Stimulated activated CD8-positive, alpha-beta memory T cell treated with anti-CD3 and anti-CD28 coated beads, Interleukin-4, amount 100 ng/mL, for 24 hours (primary cell): Measurements from ENCODE around the gene AQP11.
"Not testable (repeated sequence)": the region's sequence is repeated elsewhere in the genome, so short reads cannot be mapped to it uniquely, and the experiment has no call there.

ENCODE experiments used
- DNase-seq: peaks from one replicate; pipeline ENCODE4 v3.0.0-alpha.2; 2020; ENCODE audit warnings: low read depth

AQP11 gene

GRCh38 chr11:77593883-77594282 lies 4.1 kb downstream of the AQP11 start:
- no peak for DNase-seq

GRCh38 chr11:77596626-77597025 lies 6.9 kb downstream of the AQP11 start:
- no peak for DNase-seq

GRCh38 chr11:77598195-77598594 lies 8.4 kb downstream of the AQP11 start:
- DNase-seq = no peak

- DNase-seq = no peak
Measured at GRCh38 chr11:77602381-77603088, 12.8 kb downstream of the AQP11 start.

DNA sequence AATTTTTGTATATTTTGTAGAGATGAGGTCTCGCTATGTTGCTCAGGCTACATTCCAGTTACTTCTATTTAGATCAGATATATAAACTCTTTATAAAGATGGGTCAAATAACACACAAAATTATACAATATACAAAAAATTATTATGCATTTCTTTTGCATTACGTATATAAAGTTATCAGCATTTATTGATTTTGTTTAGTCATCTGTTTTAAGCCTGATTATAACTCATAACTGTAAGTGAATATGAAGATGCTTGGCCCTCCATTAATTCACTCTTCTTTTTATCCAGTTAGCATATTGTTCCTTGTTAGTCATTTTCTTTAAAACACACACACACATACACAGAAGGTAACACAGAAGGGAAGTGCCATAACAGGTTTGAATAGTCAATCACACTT lies 14.5 kb downstream of the AQP11 start:
- no peak for DNase-seq

GRCh38 chr11:77609234-77609633 lies 19.5 kb downstream of the AQP11 start:
- DNase-seq = no peak

- DNase-seq = no peak
Measured at GRCh38 chr11:77611921-77612320, 22.2 kb downstream of the AQP11 start.

DNA sequence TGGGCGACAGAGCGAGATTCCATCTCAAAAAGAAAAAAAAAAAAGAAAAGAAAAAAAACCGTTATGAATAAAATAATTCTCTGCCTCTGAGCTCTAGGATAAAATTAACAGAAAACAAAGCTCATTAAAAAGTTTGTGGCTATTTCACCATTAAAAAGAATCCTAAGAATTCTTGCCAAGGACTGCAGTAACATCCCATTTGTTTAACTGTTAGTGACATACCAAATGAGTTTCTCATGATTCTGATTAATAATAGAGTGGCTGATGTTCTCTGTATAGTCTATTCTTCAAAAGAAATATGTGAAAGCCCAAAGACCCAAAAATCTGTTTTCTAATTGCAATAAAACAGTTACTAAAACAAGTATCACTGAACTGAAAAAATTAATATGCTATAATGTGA lies 28.1 kb downstream of the AQP11 start:
- no peak for DNase-seq

- DNase-seq = no peak
Measured at GRCh38 chr11:77619576-77620198, 29.9 kb downstream of the AQP11 start.

DNA sequence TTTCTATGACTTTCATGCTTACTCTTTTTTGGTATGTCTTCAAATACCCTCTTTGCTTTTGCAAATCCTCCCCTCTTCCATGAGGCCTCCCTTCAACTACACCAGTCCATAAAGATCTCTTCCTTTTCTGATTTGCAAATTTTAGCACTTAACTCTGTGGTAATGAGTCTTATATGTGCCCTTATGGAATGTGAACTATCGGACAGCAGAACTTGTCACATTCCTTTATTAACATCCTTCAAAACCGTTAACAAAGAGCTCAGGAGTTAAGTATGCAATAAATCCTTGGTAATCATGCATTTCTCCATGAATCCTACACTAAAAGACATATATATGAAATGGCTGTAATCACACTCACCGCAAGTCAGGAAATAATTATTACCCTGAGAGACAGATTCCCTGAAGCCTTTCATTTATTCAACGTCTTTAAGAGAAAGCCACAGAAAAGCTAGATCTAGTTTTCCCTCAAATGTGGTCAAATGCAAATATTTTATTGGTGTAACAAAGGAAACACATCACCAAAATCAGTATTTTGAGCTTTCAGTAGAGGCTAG lies 40.5 kb downstream of the AQP11 start:
- DNase-seq = no peak

GRCh38 chr11:77633926-77634325 lies 44.2 kb downstream of the AQP11 start:
- not testable (repeated sequence) for DNase-seq

GRCh38 chr11:77636731-77637344 lies 47.1 kb downstream of the AQP11 start:
- DNase-seq = no peak

- peak; percentile 67 for DNase-seq
Measured at GRCh38 chr11:77637345-77638165, 47.8 kb downstream of the AQP11 start, which contains the start of gene CLNS1A. Gene CLNS1A (minus strand): TSS chr11:77637794. CDS start chr11:77637714, 80 bp downstream.

DNA sequence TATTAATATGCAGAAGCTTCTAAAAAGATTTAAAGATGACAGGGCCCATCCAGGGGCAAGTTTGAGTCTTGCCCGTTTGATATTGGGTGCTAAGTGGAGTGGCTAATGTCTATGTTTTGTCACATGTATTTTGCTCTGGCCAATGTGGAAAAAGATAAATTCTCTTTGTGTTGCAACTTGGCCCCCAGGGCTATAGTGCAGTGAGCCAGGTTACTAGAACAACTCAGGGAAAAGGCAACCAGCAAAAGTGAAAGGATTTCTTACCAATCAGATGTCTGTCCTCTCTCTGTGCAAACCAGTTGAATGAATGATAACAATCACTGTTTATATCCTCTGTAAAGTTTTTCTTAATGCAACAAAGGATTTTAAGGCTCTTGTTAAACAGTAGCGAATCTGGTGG lies 52.5 kb downstream of the AQP11 start:
- DNase-seq = no peak

DNA sequence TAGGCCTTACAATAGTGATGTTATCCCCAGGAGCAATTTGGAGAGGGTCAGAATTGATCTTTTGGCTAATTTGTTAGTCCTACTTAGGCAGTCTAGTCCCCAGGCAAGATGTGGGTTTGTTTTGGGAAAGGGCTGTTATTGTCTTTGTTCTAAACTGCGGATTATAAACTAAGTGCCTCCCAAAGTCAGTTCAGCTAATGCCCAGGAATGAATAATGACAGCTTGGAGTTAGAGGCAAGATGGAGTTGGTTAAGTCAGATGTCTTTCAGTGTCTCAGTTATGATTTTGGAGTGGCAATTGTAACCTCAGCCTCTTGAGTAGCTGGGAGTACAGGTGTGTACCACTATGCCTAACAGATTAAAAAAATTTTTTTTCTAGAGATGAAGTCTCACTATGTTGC lies 55.1 kb downstream of the AQP11 start:
- DNase-seq = no peak

- no peak for DNase-seq
Measured at GRCh38 chr11:77647654-77648305, 58.0 kb downstream of the AQP11 start.

DNA sequence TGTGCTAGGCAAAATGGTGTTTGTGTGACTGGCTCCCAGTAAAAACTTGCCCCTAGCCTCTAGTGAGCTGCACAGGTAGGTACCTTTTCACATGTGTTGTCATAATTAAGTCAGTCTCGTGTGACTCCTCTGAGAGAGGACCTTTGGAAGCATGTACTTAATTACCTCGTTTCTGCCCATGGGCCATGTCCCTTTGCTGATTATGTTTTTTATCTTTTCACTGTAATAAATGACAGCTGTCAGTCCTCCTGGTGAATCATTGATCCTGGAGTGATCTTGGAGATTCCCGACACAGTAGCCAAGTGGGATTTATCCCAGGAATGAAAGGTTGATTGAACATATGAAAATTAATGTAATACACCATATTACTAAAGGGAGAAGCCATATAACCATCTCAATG lies 60.4 kb downstream of the AQP11 start:
- DNase-seq = no peak

DNA sequence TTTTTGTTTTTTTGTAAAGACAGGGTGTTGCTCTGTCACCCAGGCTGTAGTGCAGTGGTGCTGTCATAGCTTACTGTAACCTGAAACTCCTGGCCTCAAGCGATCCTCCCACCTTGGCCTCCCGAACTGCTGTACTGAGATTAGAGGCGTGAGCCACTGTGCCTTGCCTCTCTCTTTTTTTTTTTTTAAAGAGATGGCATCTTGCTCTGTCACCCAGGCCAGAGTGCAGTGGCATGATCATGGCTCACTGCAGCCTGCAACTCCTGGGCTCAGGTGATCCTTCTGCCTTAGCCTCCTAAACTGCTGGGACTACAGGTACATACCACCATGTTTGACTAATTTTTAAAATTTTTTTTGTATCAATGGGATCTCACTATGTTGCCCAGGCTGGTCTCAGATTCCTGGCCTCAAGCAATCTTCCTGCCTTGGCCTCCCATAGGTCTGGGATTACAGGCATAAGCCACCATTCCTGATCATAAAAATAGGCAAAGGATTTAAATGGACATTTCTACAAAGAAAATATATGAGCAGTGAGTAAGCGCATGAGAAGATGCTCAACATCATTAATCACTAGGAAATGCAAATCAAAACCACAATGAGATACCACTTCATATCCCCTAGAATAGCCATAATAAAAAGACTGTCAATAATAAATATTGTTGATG lies 65.1 kb downstream of the AQP11 start:
- DNase-seq = no peak

- no peak for DNase-seq
Measured at GRCh38 chr11:77656362-77656761, 66.6 kb downstream of the AQP11 start.

- no peak for DNase-seq
Measured at GRCh38 chr11:77658213-77659013, 68.7 kb downstream of the AQP11 start.
